Panc1 (cell line): ENCODE results near the gene RSPRY1. TPM values are rescaled to one million over a fixed set of nuclear protein-coding genes. Genes with fewer than 3 reads are reported as not detected.

ENCODE experiments used
- ATAC-seq: fragments of 200-7000 bp; cut with Tn5 transposase; 2 replicates; pipeline ENCODE4 v1.9.1; 2020; ENCODE audit warnings: mild to moderate bottlenecking, moderate library complexity
- BruUV-seq: library from RNA; stranded (reverse); fragments of 400-500 nt; replicated peaks from 2 replicates; lab custom pipeline; 2021; lab: Mats Ljungman, UMichigan
- CTCF ChIA-PET: fragments of 300-600 bp; sonication (Branson Sonifier 250); formaldehyde crosslinking; loops from one replicate; lab custom pipeline; 2022; ENCODE audit warnings: antibody characterized with exemption; lab: Charles Lee
- POLR2A ChIA-PET: fragments of 300-600 bp; sonication (Branson Sonifier 250); formaldehyde crosslinking; loops from one replicate; lab custom pipeline; 2022; ENCODE audit warnings: antibody characterized with exemption; lab: Charles Lee
- DNase-seq: peaks from one replicate; pipeline ENCODE4 v3.0.0-alpha.2; 2010; ENCODE audit warnings: low read depth, low spot score
- H3K27ac ChIP-seq: 2 replicates; pipeline ENCODE4 v1.5.1; 2011; ENCODE audit warnings: mild to moderate bottlenecking, low read length, inconsistent platforms
- H3K27me3 ChIP-seq: fragments of 200-500 bp; sonication (Bioruptor generic); 2 replicates; pipeline ENCODE4 v1.6.0; 2014; ENCODE audit warnings: low read length, inconsistent platforms; ENCODE audit not compliant: control insufficient read depth, insufficient read depth
- H3K36me3 ChIP-seq: fragments of 200-500 bp; sonication (Bioruptor generic); 2 replicates; pipeline ENCODE4 v1.5.1; 2014; ENCODE audit warnings: inconsistent platforms, mild to moderate bottlenecking, low read length, moderate library complexity; ENCODE audit not compliant: control insufficient read depth, insufficient read depth
- H3K4me1 ChIP-seq: 2 replicates; pipeline ENCODE4 v1.5.1; 2011; ENCODE audit warnings: inconsistent platforms, mild to moderate bottlenecking, low read length, moderate library complexity; ENCODE audit not compliant: control insufficient read depth, insufficient read depth
- H3K4me3 ChIP-seq, 2 experiments: 2 replicates each; pipeline ENCODE4 v1.5.1; 2011 to 2012; ENCODE audit warnings: low read depth in 2 of 2, low read length in 2 of 2, mild to moderate bottlenecking in 2 of 2, inconsistent platforms in 1 of 2, moderate library complexity in 1 of 2
- H3K9me3 ChIP-seq: fragments of 200-500 bp; sonication (Bioruptor generic); 2 replicates; pipeline ENCODE4 v1.5.1; 2014; ENCODE audit warnings: low read depth, mild to moderate bottlenecking, inconsistent platforms, low read length, moderate library complexity; ENCODE audit not compliant: control insufficient read depth, insufficient read depth
- CTCF ChIP-seq: fragments of 450-650 bp; IDR thresholded peaks from 2 replicates; pipeline ENCODE4 v1.5.1; 2017; ENCODE audit warnings: mild to moderate bottlenecking
- POLR2AphosphoS5 ChIP-seq: IDR thresholded peaks from 2 replicates; pipeline ENCODE4 v1.6.1; 2012; ENCODE audit warnings: mild to moderate bottlenecking, low read depth, low read length, moderate library complexity
- REST ChIP-seq, 2 experiments: IDR thresholded peaks; 2 replicates each; pipeline ENCODE4 v1.6.1; 2011 to 2012; ENCODE audit warnings: low read depth in 2 of 2, control low read depth in 1 of 2, low read length in 1 of 2, mild to moderate bottlenecking in 1 of 2, moderate library complexity in 1 of 2; ENCODE audit not compliant: insufficient read depth in 1 of 2
- SIN3A ChIP-seq: IDR thresholded peaks from 2 replicates; pipeline ENCODE4 v1.6.1; 2012; ENCODE audit warnings: low read depth, mild to moderate bottlenecking, low read length, moderate library complexity, borderline replicate concordance; ENCODE audit not compliant: insufficient read depth
- TCF7L2 ChIP-seq: IDR thresholded peaks from 2 replicates; pipeline ENCODE4 v1.6.1; 2011; ENCODE audit warnings: mild to moderate bottlenecking, low read depth, low read length, inconsistent platforms
- in situ Hi-C: cut with HindIII; loops from 2 replicates; pipeline ENCODE4 v1.10.0; 2016; ENCODE audit warnings: low sequenced_read_pairs, low pct_unique_long_range_greater_than_20kb
- intact Hi-C: fragments of 100-400 bp; cut with micrococcal nuclease; formaldehyde crosslinking; loops from one replicate; pipeline ENCODE4 v1.10.0; 2022; ENCODE audit not compliant: unreplicated experiment
- total RNA-seq: library from RNA; stranded (reverse); gene quantifications from one replicate; pipeline ENCODE4 v1.2.1, GENCODE V29; 2021; ENCODE audit not compliant: unreplicated experiment

RSPRY1 gene
- total RNA-seq, 1 experiment from 2014 or later, result 29.4 TPM

GRCh38 chr16:57239107-57239506 is 53.0 kb downstream of the RSPRY1 start:
- CTCF ChIA-PET, result no interaction called here

GRCh38 chr16:57240851-57241250 is 54.7 kb downstream of the RSPRY1 start:
- Histone ChIP-seq H3K9me3 (no peaks in the 10 kb centered on the region), H3K27me3 (no peaks in the 10 kb centered on the region), H3K36me3 (peaks cover 8% of the 10 kb centered on the region), H3K4me1 (no peaks in the 10 kb centered on the region), H3K27ac (no peak overlapping the region), H3K4me3 (no peak overlapping the region)
- DNase-seq (no peak), ATAC-seq (no peak)
- CTCF ChIA-PET, result no interaction called here
- no peak for TF ChIP-seq POLR2AphosphoS5
- POLR2A ChIA-PET, result no interaction called here
- BruUV-seq, result no TSS peak
- intact Hi-C loops (no loop called here), in situ Hi-C loops (no loop called here)

More at GRCh38 chr16:57239107-57239506, 53.0 kb downstream of the RSPRY1 start:
- in situ Hi-C loops, result no loop called here
- TF ChIP-seq CTCF (no peak), TCF7L2 (no peak), SIN3A (no peak), REST (IDR thresholded peaks at IDR 0.05; ENCODE audit: insufficient read depth in 1 of 2, low read depth in 2 of 2, low read length in 1 of 2) (no peak), POLR2AphosphoS5 (no peak)
- BruUV-seq, result TSS peak; percentile 48
- Histone ChIP-seq H3K4me3 (no peak overlapping the region), H3K36me3 (peaks cover 5% of the 10 kb centered on the region), H3K9me3 (no peaks in the 10 kb centered on the region), H3K4me1 (no peaks in the 10 kb centered on the region), H3K27me3 (no peaks in the 10 kb centered on the region), H3K27ac (no peak overlapping the region)
- POLR2A ChIA-PET, result no interaction called here
- DNase-seq (no peak), ATAC-seq (no peak)
- intact Hi-C loops, result no loop called here

GRCh38 chr16:57242650-57243049 is 56.5 kb downstream of the RSPRY1 start:
- in situ Hi-C loops, result no loop called here
- Histone ChIP-seq H3K4me3 (no peak overlapping the region), H3K27ac (no peak overlapping the region), H3K9me3 (no peaks in the 10 kb centered on the region), H3K36me3 (peaks cover 8% of the 10 kb centered on the region), H3K27me3 (no peaks in the 10 kb centered on the region), H3K4me1 (no peaks in the 10 kb centered on the region)
- ChIA-PET POLR2A (no interaction called here), CTCF (no interaction called here)
- no peak for ATAC-seq
- intact Hi-C loops, result no loop called here
- TF ChIP-seq CTCF (no peak), POLR2AphosphoS5 (no peak), SIN3A (no peak), TCF7L2 (no peak), REST (IDR thresholded peaks at IDR 0.05; ENCODE audit: insufficient read depth in 1 of 2, low read depth in 2 of 2, low read length in 1 of 2) (no peak)
- DNase-seq, result no peak
- BruUV-seq, result no TSS peak
